ENCODE measurements around the gene LDLRAD3.

The LDLRAD3 gene

DNA sequence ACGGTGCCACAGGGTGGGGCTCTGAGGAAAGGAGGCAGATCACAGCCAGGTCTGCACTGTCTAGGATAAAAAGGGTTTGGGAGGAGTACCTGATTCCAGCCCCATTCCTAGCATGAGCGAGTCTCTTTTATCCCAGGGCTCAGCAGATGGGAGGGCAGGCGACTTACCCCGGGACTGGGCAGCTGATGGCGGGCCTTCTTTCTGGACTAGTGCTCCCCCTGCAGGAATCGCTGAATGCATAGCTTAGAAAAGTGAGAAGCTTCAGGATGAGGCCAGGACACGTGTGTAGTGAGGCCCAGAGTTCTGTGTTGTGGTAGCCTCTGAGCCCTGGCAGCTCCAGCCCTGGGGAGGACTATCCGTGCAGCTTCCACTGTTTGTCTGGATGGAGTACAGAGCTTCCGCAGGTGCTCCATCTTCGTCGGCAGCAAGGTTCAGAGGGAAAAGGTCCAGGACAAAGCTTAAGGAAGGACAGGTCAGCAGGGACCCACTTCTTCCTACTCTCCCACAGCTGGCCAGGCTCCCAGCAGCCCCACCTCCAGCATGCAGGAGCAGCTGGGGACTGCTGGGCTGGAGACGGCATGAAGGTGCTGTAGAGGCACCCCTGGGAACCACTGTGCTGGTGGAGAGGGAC lies 315.0 kb downstream of the LDLRAD3 start:
- peak; percentile 44 for DNase-seq (ENCODE audit: extremely low read depth, low read depth)
- TF ChIP-seq, protein P1, sequence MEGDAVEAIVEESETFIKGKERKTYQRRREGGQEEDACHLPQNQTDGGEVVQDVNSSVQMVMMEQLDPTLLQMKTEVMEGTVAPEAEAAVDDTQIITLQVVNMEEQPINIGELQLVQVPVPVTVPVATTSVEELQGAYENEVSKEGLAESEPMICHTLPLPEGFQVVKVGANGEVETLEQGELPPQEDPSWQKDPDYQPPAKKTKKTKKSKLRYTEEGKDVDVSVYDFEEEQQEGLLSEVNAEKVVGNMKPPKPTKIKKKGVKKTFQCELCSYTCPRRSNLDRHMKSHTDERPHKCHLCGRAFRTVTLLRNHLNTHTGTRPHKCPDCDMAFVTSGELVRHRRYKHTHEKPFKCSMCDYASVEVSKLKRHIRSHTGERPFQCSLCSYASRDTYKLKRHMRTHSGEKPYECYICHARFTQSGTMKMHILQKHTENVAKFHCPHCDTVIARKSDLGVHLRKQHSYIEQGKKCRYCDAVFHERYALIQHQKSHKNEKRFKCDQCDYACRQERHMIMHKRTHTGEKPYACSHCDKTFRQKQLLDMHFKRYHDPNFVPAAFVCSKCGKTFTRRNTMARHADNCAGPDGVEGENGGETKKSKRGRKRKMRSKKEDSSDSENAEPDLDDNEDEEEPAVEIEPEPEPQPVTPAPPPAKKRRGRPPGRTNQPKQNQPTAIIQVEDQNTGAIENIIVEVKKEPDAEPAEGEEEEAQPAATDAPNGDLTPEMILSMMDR (IDR thresholded peaks at IDR 0.05; ENCODE audit: low read depth, low read length), result peak; percentile 79

DNA sequence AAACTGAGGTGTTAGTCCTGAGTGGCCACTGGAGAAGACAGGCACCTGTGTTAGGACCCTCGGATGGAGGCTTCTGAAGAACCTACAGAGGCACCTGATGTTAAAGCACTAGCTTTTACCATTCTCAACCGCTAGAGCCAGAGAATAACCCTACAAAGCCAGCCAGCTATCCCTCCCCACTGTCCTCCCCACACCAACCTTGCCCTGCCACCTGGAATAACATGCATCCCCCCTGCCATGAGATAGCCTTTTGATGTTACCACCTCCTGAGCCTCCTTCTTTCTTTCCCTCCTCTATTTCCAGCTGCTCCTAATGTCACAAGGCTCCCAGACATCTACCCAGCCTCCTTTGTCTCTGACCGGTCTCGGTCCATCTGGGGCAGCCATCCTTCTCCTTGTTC lies 317.2 kb downstream of the LDLRAD3 start:
- no peak for DNase-seq (ENCODE audit: extremely low read depth, low read depth)
- TF ChIP-seq, protein P1 (IDR thresholded peaks at IDR 0.05; ENCODE audit: low read depth, low read length), result no peak

DNA sequence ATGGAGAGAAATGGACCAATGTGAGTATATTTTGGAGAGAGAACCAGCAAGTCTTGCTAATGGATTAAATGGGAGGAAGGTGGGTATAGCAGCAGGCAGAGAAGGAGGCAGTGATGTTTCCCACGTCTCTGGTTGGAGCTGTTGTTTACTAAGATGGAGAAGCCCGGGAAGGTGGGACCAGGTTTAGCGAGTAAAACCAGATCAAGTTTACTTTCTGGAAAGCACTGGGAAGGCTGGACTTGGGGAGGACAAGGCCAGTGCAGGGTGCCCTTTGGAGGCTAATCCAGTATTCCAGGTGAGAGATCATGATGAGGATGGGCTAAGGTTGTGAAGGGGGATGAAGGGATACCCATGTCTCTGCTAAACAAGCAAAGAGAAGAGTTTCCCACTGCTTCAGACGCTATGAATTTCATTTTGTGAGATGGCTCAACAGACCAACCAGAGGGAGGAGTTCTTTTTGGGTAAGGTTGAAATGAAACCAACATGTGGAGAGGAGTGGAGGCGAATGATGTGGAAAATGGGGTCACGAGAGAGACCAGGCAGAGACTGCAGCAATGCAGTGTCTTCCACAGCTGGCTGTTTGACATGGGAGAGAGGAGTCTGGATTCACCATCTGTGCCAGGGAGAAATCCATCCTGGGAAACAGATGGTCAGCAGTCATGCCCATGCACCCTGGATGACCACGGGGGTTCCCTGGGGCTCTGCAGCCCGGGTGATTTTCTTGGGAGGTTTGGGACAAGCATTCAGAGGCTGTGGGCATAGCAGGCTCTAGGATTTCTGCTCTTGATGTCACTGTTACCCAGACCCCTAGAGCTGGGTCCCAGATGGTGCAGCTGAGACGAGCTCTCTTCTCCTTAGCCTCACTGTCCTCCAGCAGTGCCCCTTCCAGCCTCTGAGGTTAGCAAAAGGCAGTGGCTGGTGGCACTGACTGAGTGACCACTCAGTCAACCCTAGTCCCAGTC lies 320.4 kb downstream of the LDLRAD3 start:
- TF ChIP-seq, protein P1 (IDR thresholded peaks at IDR 0.05; ENCODE audit: low read depth, low read length), result no peak

DNA sequence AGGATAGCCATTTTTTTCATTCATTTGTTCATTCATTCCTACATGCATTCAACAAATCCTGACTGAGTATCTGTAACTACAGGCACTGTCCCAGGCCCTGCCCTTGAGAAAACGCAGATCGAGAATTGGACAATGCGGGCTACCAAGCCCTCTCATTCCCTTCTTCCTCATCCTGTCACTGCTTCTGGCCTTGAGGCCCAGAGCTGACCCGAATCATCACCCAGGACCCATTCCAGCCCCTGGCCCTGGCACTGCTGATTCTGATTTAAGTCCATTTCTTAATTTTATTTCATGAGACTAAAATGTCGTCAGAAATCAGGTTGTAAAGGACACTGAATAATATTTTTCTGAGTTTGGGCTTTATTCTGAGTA lies 321.1 kb downstream of the LDLRAD3 start:
- DNase-seq (ENCODE audit: extremely low read depth, low read depth), result no peak
- TF ChIP-seq, protein P1 (IDR thresholded peaks at IDR 0.05; ENCODE audit: low read depth, low read length), result no peak

More for the DNA sequence above, 320.4 kb downstream of the LDLRAD3 start:
- DNase-seq (ENCODE audit: extremely low read depth, low read depth), result no peak

DNA sequence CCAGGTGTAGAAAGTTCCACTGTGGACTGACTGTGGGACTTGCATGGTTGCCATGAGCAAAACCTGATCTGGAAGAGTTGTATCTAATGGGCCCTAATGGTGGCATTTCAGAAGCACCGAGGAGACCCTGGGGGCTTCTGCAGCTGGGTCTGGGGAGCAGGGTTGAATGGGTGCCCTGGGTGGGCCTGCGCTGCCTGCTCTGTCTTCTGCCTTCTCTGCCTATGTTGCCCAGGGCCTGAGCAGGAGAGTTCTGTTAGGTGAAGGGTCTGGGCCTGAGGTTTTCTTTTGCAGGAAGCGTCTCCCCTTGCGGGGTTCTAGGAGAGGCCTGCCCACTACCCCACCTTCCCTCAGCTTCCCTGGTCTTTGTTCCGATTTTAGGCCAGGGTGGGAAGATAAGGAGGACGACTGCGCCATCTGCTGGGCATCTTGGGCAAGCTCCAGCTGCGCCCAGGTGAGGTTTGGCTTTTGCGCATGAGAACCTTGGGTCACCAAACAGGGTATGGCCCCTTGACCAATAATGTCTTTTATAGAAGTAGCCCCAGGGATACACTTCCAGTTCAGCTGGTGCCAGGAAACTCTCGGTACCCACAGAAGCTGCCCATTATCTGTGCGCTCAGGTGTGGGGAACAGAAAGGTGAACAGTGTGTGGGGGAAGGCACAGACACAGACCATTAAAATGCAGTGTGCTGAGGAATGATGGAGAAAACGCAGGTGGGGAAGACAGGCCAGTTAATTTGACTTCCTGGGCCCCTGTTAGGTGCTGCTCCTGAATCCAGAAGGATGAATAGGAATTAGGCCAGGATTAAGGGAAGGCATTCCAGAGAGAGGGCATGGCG lies 322.1 kb downstream of the LDLRAD3 start:
- no peak for DNase-seq (ENCODE audit: extremely low read depth, low read depth)
- TF ChIP-seq, protein P1 (IDR thresholded peaks at IDR 0.05; ENCODE audit: low read depth, low read length), result peak; percentile 86

DNA sequence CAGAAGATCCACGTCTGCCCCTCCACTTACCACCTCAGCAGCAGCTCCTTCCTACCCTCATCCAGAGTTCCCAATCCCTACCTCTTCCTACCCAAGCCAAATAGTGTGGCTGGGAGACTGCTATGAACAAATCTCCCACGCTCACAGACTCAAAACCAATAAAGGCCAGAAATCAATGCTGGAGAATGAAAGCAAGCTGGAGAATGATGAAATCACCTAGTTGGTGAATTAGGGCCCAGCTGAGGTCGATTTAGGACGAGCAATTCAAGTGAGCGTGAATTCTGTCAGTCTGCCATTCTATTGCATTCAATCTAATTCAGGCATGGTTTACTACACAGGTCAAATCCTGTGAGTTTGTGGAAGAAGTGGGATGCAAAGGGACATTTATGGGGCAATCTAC lies 322.9 kb downstream of the LDLRAD3 start:
- TF ChIP-seq, protein P1 (IDR thresholded peaks at IDR 0.05; ENCODE audit: low read depth, low read length), result no peak
- no peak for DNase-seq (ENCODE audit: extremely low read depth, low read depth)
